RPMI7951 (cell line): Measurements from ENCODE around the gene RDH16. TPM values are rescaled to one million over a fixed set of nuclear protein-coding genes. Genes with fewer than 3 reads are reported as not detected.
"Not testable (repeated sequence)": the region's sequence is repeated elsewhere in the genome, so short reads cannot be mapped to it uniquely, and the experiment has no call there.

Experiments
- DNase-seq: peaks from one replicate; pipeline ENCODE4 v3.0.0-alpha.2; 2012; ENCODE audit warnings: low read depth
- total RNA-seq: library from RNA; depleted of rRNA; stranded (reverse); fragments of >200 nt; shearing (Covaris generic); gene quantifications from 2 replicates; pipeline ENCODE4 v1.2.3, GENCODE V29; 2014

RDH16 gene
- total RNA-seq, 1 experiment from 2014 or later = not detected

GRCh38 chr12:56989861-56990610, 32.6 kb upstream of the RDH16 start:
- DNase-seq = no peak

GRCh38 chr12:56988207-56988739, 30.9 kb upstream of the RDH16 start:
- DNase-seq = peak; percentile 26

GRCh38 chr12:56987551-56988053, 30.2 kb upstream of the RDH16 start:
- DNase-seq = peak; percentile 73

DNA sequence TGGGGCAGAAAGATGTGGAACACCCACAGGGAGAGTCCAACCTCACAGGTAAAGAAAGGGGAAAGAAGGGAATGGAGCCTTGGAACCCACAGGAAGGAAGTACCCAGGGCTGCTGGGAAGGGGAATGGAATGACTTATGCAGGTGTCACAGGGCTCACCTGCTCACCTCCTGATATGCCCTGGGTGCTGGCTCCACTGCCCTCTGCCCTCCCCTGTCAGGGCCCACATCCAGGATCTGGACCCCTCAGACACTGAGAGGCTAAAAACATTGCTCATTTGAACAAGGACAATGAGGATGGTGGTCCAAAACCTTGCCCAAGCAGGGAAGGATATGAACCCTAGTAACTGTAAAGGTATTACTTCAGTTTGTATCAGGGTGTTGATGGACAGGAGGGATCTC, 29.6 kb upstream of the RDH16 start:
- DNase-seq = no peak

- peak; percentile 45 for DNase-seq
These were observed 28.3 kb upstream of the RDH16 start for GRCh38 chr12:56985714-56986113.

- DNase-seq = no peak
These were observed 26.0 kb upstream of the RDH16 start for GRCh38 chr12:56983386-56983785.

DNA sequence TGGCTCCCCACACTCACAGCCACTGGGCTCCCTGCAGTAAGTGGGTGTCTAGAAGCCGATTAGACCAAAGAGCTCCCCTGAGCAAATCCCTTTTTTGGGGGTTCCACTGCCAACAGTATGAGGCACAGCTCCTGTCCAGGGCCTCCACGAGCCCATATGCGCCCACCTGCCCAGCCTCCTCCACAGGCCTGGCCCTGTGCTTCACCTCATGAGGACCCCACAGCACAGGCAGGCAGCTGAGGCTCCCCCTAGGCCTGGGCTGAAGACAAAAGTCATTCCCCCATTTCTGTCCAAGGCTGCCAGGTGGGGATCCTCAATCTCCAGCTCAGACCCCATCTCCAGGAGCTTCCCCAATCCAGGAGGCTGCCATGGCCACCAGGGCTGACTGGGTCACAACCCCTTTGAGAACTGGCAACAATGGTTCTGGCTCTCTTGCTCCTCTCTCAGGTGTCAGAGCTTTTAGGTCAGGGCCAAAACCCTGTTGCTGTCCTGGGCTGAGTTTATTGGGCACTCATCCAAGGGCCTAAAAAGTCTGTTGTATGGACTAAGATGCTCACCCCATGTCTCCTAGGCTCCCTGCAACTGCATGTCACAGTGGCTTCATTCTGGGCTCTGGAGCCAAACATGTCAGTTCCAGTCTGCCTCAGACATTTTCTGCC, 25.3 kb upstream of the RDH16 start:
- DNase-seq = not testable (repeated sequence)

GRCh38 chr12:56980941-56981530, 23.6 kb upstream of the RDH16 start:
- DNase-seq = no peak

DNA sequence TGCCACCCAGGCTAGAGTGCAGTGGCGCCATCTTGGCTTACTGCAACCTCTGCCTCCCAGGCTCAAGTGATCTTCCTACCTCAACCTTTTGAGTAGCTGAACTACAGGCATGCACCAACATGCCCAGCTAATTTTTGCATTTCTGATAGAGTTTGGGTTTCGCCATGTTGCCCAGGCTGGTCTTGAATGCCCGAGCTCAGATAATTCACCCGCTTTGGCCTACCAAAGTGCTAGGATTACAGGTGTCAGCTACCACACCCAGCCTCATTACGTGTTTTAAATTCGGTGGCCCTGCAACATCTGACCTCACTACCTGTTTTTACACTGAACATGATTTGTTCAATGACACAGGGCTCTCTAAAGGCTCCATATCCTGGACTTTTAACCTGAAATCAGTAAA, 22.9 kb upstream of the RDH16 start:
- no peak for DNase-seq

- no peak for DNase-seq
These were observed 22.2 kb upstream of the RDH16 start for GRCh38 chr12:56979628-56980027.

GRCh38 chr12:56978397-56979138, 21.2 kb upstream of the RDH16 start:
- no peak for DNase-seq

- not testable (repeated sequence) for DNase-seq
These were observed 20.0 kb upstream of the RDH16 start for GRCh38 chr12:56977361-56977760.

DNA sequence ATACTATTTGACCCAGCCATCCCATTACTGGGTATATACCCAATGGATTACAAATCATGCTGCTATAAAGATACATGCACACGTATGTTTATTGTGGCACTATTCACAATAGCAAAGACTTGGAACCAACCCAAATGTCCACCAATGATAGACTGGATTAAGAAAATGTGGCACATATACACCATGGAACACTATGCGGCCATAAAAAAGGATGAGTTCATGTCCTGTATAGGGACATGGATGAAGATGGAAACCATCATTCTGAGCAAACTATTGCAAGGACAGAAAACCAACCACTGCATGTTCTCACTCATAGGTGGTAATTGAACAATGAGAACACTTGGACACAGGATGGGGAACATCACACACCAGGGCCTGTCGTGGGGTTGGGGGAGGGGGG, 16.8 kb upstream of the RDH16 start:
- not testable (repeated sequence) for DNase-seq

GRCh38 chr12:56968910-56969309, 11.5 kb upstream of the RDH16 start:
- DNase-seq = not testable (repeated sequence)

GRCh38 chr12:56965997-56966642, 8.7 kb upstream of the RDH16 start:
- DNase-seq = not testable (repeated sequence)

DNA sequence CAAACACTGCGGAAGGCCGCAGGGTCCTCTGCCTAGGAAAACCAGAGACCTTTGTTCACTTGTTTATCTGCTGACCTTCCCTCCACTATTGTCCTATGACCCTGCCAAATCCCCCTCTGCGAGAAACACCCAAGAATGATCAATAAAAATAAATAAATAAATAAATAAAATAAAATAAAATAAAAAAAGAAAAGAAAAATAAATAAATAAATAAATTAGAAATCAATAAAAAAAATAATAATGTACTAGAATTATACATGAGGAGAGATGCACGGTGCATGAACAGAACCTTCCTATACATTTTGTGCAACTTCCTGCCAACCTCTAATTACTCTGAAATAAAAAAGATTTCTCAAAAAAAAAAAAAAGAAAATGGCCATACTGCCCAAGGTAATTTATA, 7.7 kb upstream of the RDH16 start:
- not testable (repeated sequence) for DNase-seq

- not testable (repeated sequence) for DNase-seq
These were observed 6.1 kb upstream of the RDH16 start for GRCh38 chr12:56963557-56963956.

GRCh38 chr12:56962247-56962646, 4.8 kb upstream of the RDH16 start:
- DNase-seq = not testable (repeated sequence)

GRCh38 chr12:56958422-56958821, 1.0 kb upstream of the RDH16 start:
- no peak for DNase-seq

DNA sequence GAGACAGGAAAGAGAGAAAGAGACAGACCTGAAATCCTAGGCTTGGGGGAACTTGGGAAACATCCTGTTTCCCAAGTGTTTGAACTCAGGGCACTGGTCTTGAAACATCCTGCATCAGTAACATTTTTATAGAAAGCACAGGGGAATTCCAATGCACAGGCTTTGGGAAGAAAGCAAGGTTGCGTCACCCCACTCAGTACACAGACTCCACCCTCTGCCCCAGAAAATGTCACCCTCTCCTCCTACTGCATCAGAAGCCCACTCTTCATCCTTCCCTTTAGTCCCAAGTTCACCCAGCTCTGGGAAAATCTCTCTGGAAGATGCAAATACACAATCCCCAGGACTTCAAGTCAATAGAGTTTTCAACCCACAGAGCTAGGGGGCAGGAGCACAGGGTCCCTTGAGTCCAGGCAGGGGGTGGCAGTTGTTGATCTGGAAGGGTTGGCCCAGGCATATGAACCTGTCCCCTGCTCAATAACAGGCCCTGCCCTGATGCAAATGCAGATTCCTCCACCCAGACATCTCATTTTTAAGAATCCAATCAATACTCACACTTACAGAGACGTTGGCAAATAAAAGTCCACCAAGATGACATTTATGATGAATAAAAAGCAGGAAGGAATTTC, 1.7 kb downstream of the RDH16 start:
- DNase-seq = no peak

GRCh38 chr12:56954958-56955355, 2.5 kb downstream of the RDH16 start:
- no peak for DNase-seq
